AG04449 (cell line): ENCODE data around the gene RETN.
A peak's percentile ranks its signal among the peaks of the same experiment; 100 is the strongest.

Experiments
- CTCF ChIA-PET: fragments of 350-600 bp; formaldehyde crosslinking; extraction: SDS; loops from one replicate; lab custom pipeline; 2021; ENCODE audit warnings: antibody characterized with exemption; lab: Yijun Ruan, JAX
- POLR2A ChIA-PET: fragments of 400-600, 350-600 bp; formaldehyde crosslinking; extraction: SDS; loops from one replicate; lab custom pipeline; 2020; ENCODE audit warnings: antibody characterized with exemption, inconsistent platforms; lab: Yijun Ruan, JAX
- DNase-seq: peaks from one replicate; pipeline ENCODE4 v3.0.0-alpha.2; 2010; ENCODE audit warnings: low read depth, low spot score
- H3K4me3 ChIP-seq: 2 replicates; pipeline ENCODE4 v1.5.1; 2011; ENCODE audit warnings: low read depth, mild to moderate bottlenecking, control low read depth, low read length
- TF ChIP-seq, protein P1 (sequence below): IDR thresholded peaks from one replicate; pipeline ENCODE4 v1.5.1; 2011; ENCODE audit warnings: mild to moderate bottlenecking, moderate library complexity, low read length, control low read depth, inconsistent platforms; ENCODE audit not compliant: insufficient read depth; ENCODE audit errors: missing control alignments

The RETN gene

GRCh38 chr19:7629347-7630054, 39.3 kb upstream of the RETN start, which contains the start of the genes PET100 and XAB2:
Gene PET100 (plus strand): TSS chr19:7629793. CDS start chr19:7629834, 41 bp downstream.
Gene XAB2 (minus strand): TSS chr19:7629545. CDS start chr19:7629527, 18 bp downstream.
- DNase-seq, result peak; percentile 94
- TF ChIP-seq, protein P1, sequence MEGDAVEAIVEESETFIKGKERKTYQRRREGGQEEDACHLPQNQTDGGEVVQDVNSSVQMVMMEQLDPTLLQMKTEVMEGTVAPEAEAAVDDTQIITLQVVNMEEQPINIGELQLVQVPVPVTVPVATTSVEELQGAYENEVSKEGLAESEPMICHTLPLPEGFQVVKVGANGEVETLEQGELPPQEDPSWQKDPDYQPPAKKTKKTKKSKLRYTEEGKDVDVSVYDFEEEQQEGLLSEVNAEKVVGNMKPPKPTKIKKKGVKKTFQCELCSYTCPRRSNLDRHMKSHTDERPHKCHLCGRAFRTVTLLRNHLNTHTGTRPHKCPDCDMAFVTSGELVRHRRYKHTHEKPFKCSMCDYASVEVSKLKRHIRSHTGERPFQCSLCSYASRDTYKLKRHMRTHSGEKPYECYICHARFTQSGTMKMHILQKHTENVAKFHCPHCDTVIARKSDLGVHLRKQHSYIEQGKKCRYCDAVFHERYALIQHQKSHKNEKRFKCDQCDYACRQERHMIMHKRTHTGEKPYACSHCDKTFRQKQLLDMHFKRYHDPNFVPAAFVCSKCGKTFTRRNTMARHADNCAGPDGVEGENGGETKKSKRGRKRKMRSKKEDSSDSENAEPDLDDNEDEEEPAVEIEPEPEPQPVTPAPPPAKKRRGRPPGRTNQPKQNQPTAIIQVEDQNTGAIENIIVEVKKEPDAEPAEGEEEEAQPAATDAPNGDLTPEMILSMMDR, result no peak
- peak within 1 kb of the TSS; percentile 99 for H3K4me3 ChIP-seq
- POLR2A ChIA-PET, result interaction anchor here (0.7 to 1.0 kb wide), 2 partner anchors 66 to 433 kb away, joined by 3 read pairs; no protein-coding TSS in a partner anchor
- CTCF ChIA-PET, result interaction anchor here (1.2 to 3.6 kb wide), 5 partner anchors 23 to 170 kb away, joined by 3 to 18 read pairs (median 7); partner anchors contain the start of genes MCEMP1 and TRAPPC5

DNA sequence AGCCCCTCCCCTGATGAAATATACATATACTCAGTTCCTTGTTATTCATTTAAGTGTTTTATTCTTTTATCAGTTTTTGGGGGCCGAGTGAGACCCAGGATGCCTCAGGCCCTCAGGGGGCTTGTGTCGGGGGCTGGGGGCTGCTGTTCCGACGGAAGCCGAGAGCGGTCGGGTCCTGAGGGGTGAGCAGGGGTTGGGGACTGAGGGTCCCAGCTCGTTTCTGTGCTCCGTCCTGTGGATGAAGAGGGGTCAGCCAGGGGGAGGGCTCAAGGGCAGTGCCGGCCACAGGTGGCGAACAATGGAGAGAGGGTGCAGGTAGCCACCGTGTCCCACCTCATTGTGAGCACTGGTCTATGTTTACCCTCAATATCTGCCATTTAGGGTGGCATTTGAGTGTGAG, 37.3 kb upstream of the RETN start:
- no peak for DNase-seq
- CTCF ChIA-PET, result interaction anchor here (2.4 to 3.6 kb wide), 2 partner anchors 21 to 168 kb away, joined by 12 to 18 read pairs; no protein-coding TSS in a partner anchor
- TF ChIP-seq, protein P1, result no peak
- no peak overlapping the region for H3K4me3 ChIP-seq
- POLR2A ChIA-PET, result no interaction called here

DNA sequence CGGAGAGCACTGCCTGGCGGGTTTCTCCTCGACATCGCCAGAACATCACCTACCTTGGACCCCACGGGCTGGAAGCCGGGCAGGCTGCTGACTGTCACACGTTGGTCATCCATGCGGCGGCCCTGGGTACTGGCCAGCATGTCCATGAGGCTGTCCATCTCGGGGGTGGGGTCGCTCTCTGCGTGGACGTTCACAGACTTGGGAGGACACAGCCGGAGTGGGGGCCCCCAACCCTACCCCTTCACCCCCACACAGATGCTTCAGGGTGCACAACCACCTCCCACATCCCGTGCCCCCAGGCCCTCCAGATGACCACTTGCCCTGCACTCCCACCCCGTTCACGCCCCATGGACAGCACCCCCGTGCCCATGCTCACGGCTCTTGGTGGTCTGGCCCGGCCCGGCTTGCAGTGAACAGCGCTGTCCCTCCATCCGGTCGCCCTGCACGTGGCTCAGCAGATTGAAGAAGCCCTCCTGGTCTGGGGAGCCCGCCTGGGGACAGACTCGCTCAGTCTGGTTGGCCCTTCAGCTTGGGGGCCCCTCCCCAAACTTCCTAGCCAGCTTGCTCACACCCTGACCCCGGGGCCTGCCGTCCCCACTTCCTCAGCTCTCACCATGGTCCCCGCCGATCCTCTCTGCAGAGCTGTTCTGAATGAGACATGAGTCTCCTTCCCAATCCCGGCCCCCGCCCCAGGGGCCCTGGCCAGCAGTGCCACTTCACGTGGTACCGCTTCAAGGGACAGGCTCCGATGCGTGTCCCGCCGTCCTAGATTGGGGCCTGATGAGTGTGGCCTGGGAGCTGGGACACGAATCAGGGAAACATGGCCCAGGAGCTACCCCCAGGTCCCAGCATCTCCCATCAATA, 36.3 kb upstream of the RETN start:
- ChIA-PET CTCF (interaction anchor here (1.3 kb wide), 1 partner anchor 20 kb away, joined by 5 read pairs; no protein-coding TSS in a partner anchor), POLR2A (no interaction called here)
- no peak overlapping the region for H3K4me3 ChIP-seq
- TF ChIP-seq, protein P1, result no peak
- no peak for DNase-seq

DNA sequence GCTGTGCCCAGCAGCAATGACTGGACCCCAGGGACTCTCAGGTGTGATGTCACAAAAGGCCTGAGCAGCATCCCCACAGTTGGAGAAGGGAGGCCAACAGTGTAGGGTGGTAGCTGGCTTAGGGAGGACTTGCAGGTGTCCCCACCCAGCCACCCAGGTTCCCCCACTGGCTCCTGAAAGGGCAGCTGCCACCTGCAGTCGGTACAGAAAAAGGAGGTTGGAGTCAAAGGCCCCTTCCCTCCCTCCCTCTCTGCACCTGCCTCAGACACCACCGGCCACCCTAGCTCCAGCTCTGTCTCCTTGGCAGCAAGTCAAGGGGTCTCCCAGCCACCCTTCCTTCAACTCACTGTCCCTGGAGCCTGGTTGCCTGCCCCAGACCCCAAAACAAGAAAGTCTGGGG, 35.2 kb upstream of the RETN start, which contains the start of gene PCP2:
Gene PCP2 (minus strand): TSS at position 22 of the 400 bp plus-strand sequence. CDS start 262 bp downstream, outside the sequence.
- CTCF ChIA-PET, result interaction anchor here (0.8 to 1.3 kb wide), 2 partner anchors 18 to 47 kb away, joined by 3 to 5 read pairs; partner anchors contain the start of gene TRAPPC5
- H3K4me3 ChIP-seq, result no peak within 1 kb of the TSS
- no peak for DNase-seq
- POLR2A ChIA-PET, result no interaction called here
- TF ChIP-seq, protein P1, result no peak

DNA sequence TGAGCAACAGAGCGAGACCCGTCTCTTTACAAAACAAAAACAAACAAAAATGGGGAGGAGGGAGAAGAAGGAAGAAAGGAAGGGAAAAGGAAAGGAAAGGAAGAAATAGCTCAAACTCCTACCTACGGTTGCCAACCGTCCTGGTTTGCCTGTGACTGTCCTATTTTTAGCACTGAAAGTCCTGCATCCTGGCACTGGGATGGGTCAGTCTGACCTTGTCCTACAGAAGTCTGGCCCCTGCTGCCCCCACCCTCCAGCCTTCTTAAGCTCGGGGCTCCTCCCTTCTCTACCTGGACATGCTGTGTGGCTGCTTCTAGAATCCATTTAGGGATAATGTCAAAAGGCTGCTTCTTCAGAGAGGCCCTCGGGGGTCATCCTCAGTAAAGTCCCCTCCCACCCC, 33.2 kb upstream of the RETN start:
- TF ChIP-seq, protein P1, result no peak
- CTCF ChIA-PET, result interaction anchor here (1.2 to 2.1 kb wide), 2 partner anchors 16 to 45 kb away, joined by 4 to 9 read pairs; partner anchors contain the start of gene TRAPPC5

More for the DNA sequence above, 33.2 kb upstream of the RETN start:
- no peak for DNase-seq
- POLR2A ChIA-PET, result no interaction called here
- H3K4me3 ChIP-seq, result no peak overlapping the region
